ENCODE data around the gene DIRAS1. TPM values are rescaled to one million over a fixed set of nuclear protein-coding genes. Genes with fewer than 3 reads are reported as not detected.
"Not testable (repeated sequence)": the region's sequence is repeated elsewhere in the genome, so short reads cannot be mapped to it uniquely, and the experiment has no call there.

Gene DIRAS1
- total RNA-seq, 1 donor from 2014 or later: 0.16 TPM

- H3K4me3 Mint-ChIP-seq: no peak overlapping the region
- no peaks in the 10 kb centered on the region for H3K27me3 Mint-ChIP-seq
- H3K9me3 Mint-ChIP-seq: peaks cover 3% of the 10 kb centered on the region
- intact Hi-C loops (cut with micrococcal nuclease): no loop called here
- no peak overlapping the region for H3K27ac Mint-ChIP-seq
- no peaks in the 10 kb centered on the region for H3K4me1 Mint-ChIP-seq
- DNase-seq: no peak
- no peaks in the 10 kb centered on the region for H3K36me3 Mint-ChIP-seq (ENCODE audit: low read depth)
Measured at GRCh38 chr19:2675892-2676291, 45.3 kb downstream of the DIRAS1 start.

- no peaks in the 10 kb centered on the region for H3K4me1 Mint-ChIP-seq
- H3K9me3 Mint-ChIP-seq: no peaks in the 10 kb centered on the region
- no peak overlapping the region for H3K4me3 Mint-ChIP-seq
- H3K36me3 Mint-ChIP-seq (ENCODE audit: low read depth): no peaks in the 10 kb centered on the region
- intact Hi-C loops (cut with micrococcal nuclease): no loop called here
- no peak overlapping the region for H3K27ac Mint-ChIP-seq
- DNase-seq: no peak
- H3K27me3 Mint-ChIP-seq: no peaks in the 10 kb centered on the region
Measured at GRCh38 chr19:2670217-2670616, 51.0 kb downstream of the DIRAS1 start.

- no peaks in the 10 kb centered on the region for H3K4me1 Mint-ChIP-seq
- no peaks in the 10 kb centered on the region for H3K27me3 Mint-ChIP-seq
- no peaks in the 10 kb centered on the region for H3K9me3 Mint-ChIP-seq
- H3K27ac Mint-ChIP-seq: no peak overlapping the region
- no peak for DNase-seq
- H3K36me3 Mint-ChIP-seq (ENCODE audit: low read depth): no peaks in the 10 kb centered on the region
- intact Hi-C loops (cut with micrococcal nuclease): no loop called here
- no peak overlapping the region for H3K4me3 Mint-ChIP-seq
Measured at GRCh38 chr19:2668175-2668763, 52.9 kb downstream of the DIRAS1 start.

- H3K4me3 Mint-ChIP-seq; H3K36me3 Mint-ChIP-seq (ENCODE audit: low read depth); DNase-seq; intact Hi-C loops (cut with micrococcal nuclease); H3K4me1 Mint-ChIP-seq; H3K27ac Mint-ChIP-seq; H3K9me3 Mint-ChIP-seq; H3K27me3 Mint-ChIP-seq: not testable (repeated sequence)
Measured at GRCh38 chr19:2667349-2667748, 53.8 kb downstream of the DIRAS1 start.

- intact Hi-C loops (cut with micrococcal nuclease): no loop called here
- no peaks in the 10 kb centered on the region for H3K9me3 Mint-ChIP-seq
- H3K4me3 Mint-ChIP-seq: no peak overlapping the region
- no peak for DNase-seq
- H3K27ac Mint-ChIP-seq: no peak overlapping the region
- H3K27me3 Mint-ChIP-seq: no peaks in the 10 kb centered on the region
- no peaks in the 10 kb centered on the region for H3K36me3 Mint-ChIP-seq (ENCODE audit: low read depth)
- no peaks in the 10 kb centered on the region for H3K4me1 Mint-ChIP-seq
Measured at GRCh38 chr19:2666344-2666994, 54.7 kb downstream of the DIRAS1 start.

GRCh38 chr19:2665103-2665502, 56.1 kb downstream of the DIRAS1 start:
- DNase-seq: no peak
- Mint-ChIP-seq H3K9me3 (no peaks in the 10 kb centered on the region), H3K27ac (no peak overlapping the region), H3K4me3 (no peak overlapping the region), H3K36me3 (ENCODE audit: low read depth) (no peaks in the 10 kb centered on the region), H3K4me1 (no peaks in the 10 kb centered on the region), H3K27me3 (no peaks in the 10 kb centered on the region)
- intact Hi-C loops (cut with micrococcal nuclease): no loop called here

Other genes with a start within 250 kb of the DIRAS1 start
- gene GADD45B, start 245.2 kb downstream of the DIRAS1 start, total RNA-seq: 101 and 102 TPM in 2 replicates
- gene GNG7, start 18.7 kb downstream of the DIRAS1 start, total RNA-seq: 0.07 and 0.09 TPM in 2 replicates
- gene SLC39A3, start 18.6 kb upstream of the DIRAS1 start, total RNA-seq: 48.8 and 52.2 TPM in 2 replicates
- gene SGTA, start 61.9 kb upstream of the DIRAS1 start, total RNA-seq: 73.3 and 76.9 TPM in 2 replicates
- 200 and 207 TPM in 2 replicates for gene THOP1, start 64.1 kb upstream of the DIRAS1 start, total RNA-seq
- gene ZNF554, start 98.5 kb upstream of the DIRAS1 start, total RNA-seq: 1.9 and 2.1 TPM in 2 replicates
- 0.90 and 0.98 TPM in 2 replicates for gene ZNF555, start 120.1 kb upstream of the DIRAS1 start, total RNA-seq
- not detected in 2 replicates for gene ZNF556, start 146.0 kb upstream of the DIRAS1 start, total RNA-seq
- gene ZNF57, start 179.6 kb upstream of the DIRAS1 start, total RNA-seq: 2.6 and 2.8 TPM in 2 replicates
- gene ZNF77, start 223.6 kb upstream of the DIRAS1 start, total RNA-seq: 4.8 and 5.8 TPM in 2 replicates

Measured in activated CD4-positive, alpha-beta T cell treated with anti-CD3 and anti-CD28 coated beads, Interleukin-2, amount 10 ng/mL, durations not matched to agents 24 days and 14 days (primary cell).